ENCODE data around the gene MEN1. TPM values are rescaled to one million over a fixed set of nuclear protein-coding genes. Genes with fewer than 3 reads are reported as not detected.

Gene MEN1
- total RNA-seq, 1 experiment from 2014 or later = 29.2 TPM

GRCh38 chr11:64787526-64788320, 22.6 kb downstream of the MEN1 start:
- Mint-ChIP-seq H3K36me3 (ENCODE audit: insufficient read depth, unreplicated experiment) (no peaks in the 10 kb centered on the region), H3K4me3 (ENCODE audit: unreplicated experiment) (no peak overlapping the region), H3K27ac (ENCODE audit: low read depth, unreplicated experiment) (no peak overlapping the region), H3K27me3 (ENCODE audit: insufficient read depth, unreplicated experiment) (no peaks in the 10 kb centered on the region), H3K4me1 (ENCODE audit: insufficient read depth, unreplicated experiment) (no peaks in the 10 kb centered on the region), H3K9me3 (ENCODE audit: unreplicated experiment) (no peaks in the 10 kb centered on the region)
- peak; percentile 66 for DNase-seq (ENCODE audit: unreplicated experiment)
- no TSS peak for BruUV-seq (replicated peaks)
- CTCF ChIA-PET = interaction anchor here (0.6 to 3.8 kb wide), 13 partner anchors 12 to 553 kb away, joined by 3 to 21 read pairs (median 3); partner anchors contain the start of genes CDC42BPG and MAP4K2
- intact Hi-C loops (cut with micrococcal nuclease) = loop anchor here (1.0 to 10.0 kb wide), 3 partner anchors 56 to 227 kb away; partner anchors contain the start of gene ARL2
- POLR2A ChIA-PET = interaction anchor here (0.7 to 1.3 kb wide), 3 partner anchors 9 to 56 kb away, joined by 3 to 6 read pairs (median 3); partner anchors contain the start of gene SF1
- peak; percentile 81 for TF ChIP-seq CTCF (IDR thresholded peaks at IDR 0.05; ENCODE audit: unreplicated experiment)

- no peak for DNase-seq (ENCODE audit: unreplicated experiment)
- Mint-ChIP-seq H3K36me3 (ENCODE audit: insufficient read depth, unreplicated experiment) (peaks cover 2% of the 10 kb centered on the region), H3K4me1 (ENCODE audit: insufficient read depth, unreplicated experiment) (no peaks in the 10 kb centered on the region), H3K27me3 (ENCODE audit: insufficient read depth, unreplicated experiment) (no peaks in the 10 kb centered on the region), H3K9me3 (ENCODE audit: unreplicated experiment) (no peaks in the 10 kb centered on the region), H3K4me3 (ENCODE audit: unreplicated experiment) (no peak overlapping the region), H3K27ac (ENCODE audit: low read depth, unreplicated experiment) (no peak overlapping the region)
- BruUV-seq (replicated peaks) = no TSS peak
- POLR2A ChIA-PET = interaction anchor here (0.6 kb wide), 1 partner anchor 541 kb away, joined by 4 read pairs; no protein-coding TSS in a partner anchor
- CTCF ChIA-PET = interaction anchor here (0.6 to 3.8 kb wide), 8 partner anchors 8 to 731 kb away, joined by 3 to 21 read pairs (median 4); no protein-coding TSS in a partner anchor
- no peak for TF ChIP-seq CTCF (IDR thresholded peaks at IDR 0.05; ENCODE audit: unreplicated experiment)
- intact Hi-C loops (cut with micrococcal nuclease) = loop anchor here (2.0 to 10.0 kb wide), 2 partner anchors 108 to 228 kb away; partner anchors contain the start of gene ARL2
These were observed 24.0 kb downstream of the MEN1 start for GRCh38 chr11:64786308-64786707.

- Mint-ChIP-seq H3K4me3 (ENCODE audit: unreplicated experiment) (no peak overlapping the region), H3K27me3 (ENCODE audit: insufficient read depth, unreplicated experiment) (no peaks in the 10 kb centered on the region), H3K9me3 (ENCODE audit: unreplicated experiment) (no peaks in the 10 kb centered on the region), H3K27ac (ENCODE audit: low read depth, unreplicated experiment) (no peak overlapping the region), H3K36me3 (ENCODE audit: insufficient read depth, unreplicated experiment) (peaks cover 6% of the 10 kb centered on the region), H3K4me1 (ENCODE audit: insufficient read depth, unreplicated experiment) (no peaks in the 10 kb centered on the region)
- BruUV-seq (replicated peaks) = no TSS peak
- DNase-seq (ENCODE audit: unreplicated experiment) = no peak
- TF ChIP-seq CTCF (IDR thresholded peaks at IDR 0.05; ENCODE audit: unreplicated experiment) = no peak
- CTCF ChIA-PET = interaction anchor here (0.6 to 3.8 kb wide), 8 partner anchors 10 to 334 kb away, joined by 3 to 16 read pairs (median 3); no protein-coding TSS in a partner anchor
- POLR2A ChIA-PET = interaction anchor here (0.5 kb wide), 1 partner anchor 120 kb away, joined by 3 read pairs; no protein-coding TSS in a partner anchor
- intact Hi-C loops (cut with micrococcal nuclease) = loop anchor here (10.0 kb wide), 1 partner anchor 230 kb away; the partner anchor contains the start of gene ARL2
These were observed 25.4 kb downstream of the MEN1 start for GRCh38 chr11:64784813-64785581.
